NK-92 treated with Interleukin-12 subunit alpha and Interleukin-12 subunit beta, amount 100 ng/mL, for 24 hours (cell line): ENCODE results near the gene LRP10.
"Not testable (repeated sequence)": the region's sequence is repeated elsewhere in the genome, so short reads cannot be mapped to it uniquely, and the experiment has no call there.

Source experiments
- DNase-seq: peaks from one replicate; lab custom pipeline; 2025; lab: John Stamatoyannopoulos, UW

The LRP10 gene, protein sequence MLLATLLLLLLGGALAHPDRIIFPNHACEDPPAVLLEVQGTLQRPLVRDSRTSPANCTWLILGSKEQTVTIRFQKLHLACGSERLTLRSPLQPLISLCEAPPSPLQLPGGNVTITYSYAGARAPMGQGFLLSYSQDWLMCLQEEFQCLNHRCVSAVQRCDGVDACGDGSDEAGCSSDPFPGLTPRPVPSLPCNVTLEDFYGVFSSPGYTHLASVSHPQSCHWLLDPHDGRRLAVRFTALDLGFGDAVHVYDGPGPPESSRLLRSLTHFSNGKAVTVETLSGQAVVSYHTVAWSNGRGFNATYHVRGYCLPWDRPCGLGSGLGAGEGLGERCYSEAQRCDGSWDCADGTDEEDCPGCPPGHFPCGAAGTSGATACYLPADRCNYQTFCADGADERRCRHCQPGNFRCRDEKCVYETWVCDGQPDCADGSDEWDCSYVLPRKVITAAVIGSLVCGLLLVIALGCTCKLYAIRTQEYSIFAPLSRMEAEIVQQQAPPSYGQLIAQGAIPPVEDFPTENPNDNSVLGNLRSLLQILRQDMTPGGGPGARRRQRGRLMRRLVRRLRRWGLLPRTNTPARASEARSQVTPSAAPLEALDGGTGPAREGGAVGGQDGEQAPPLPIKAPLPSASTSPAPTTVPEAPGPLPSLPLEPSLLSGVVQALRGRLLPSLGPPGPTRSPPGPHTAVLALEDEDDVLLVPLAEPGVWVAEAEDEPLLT

GRCh38 chr14:22871224-22872032, at the start of gene LRP10:
LRP10 (plus strand) TSS chr14:22871740; CDS start chr14:22872304, 564 bp downstream.
- DNase-seq, result peak; percentile 87

DNA sequence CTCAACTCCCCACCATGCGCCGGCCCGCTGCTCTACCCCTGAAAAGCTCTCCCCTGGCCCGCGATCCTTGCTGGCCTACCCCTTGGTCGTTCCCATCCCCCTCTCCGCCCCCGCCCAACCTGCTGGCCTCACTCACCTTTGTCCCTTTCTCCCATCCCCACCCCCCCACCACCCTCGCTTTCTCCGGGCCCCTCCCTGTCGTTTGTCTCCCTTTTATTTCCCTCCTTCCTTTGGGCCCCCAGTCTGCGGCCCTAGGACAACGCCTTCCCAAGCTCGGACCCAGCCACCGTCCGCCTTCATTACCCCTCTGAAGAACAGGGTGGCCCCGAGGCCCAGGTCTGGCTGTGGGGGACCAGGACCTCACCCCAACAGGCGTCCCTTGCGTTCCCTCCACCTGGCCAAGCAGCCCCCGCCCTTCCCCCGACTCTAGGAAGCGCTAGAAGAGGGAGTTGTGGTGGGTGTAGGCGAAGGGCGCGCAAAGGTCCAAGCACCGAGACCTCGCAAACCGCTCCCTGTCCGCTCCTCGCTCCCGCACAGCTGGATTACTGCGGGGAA, 49.4 kb upstream of the LRP10 start:
- DNase-seq, result no peak

- peak; percentile 51 for DNase-seq
These were observed 48.9 kb upstream of the LRP10 start for GRCh38 chr14:22822571-22823098.

DNA sequence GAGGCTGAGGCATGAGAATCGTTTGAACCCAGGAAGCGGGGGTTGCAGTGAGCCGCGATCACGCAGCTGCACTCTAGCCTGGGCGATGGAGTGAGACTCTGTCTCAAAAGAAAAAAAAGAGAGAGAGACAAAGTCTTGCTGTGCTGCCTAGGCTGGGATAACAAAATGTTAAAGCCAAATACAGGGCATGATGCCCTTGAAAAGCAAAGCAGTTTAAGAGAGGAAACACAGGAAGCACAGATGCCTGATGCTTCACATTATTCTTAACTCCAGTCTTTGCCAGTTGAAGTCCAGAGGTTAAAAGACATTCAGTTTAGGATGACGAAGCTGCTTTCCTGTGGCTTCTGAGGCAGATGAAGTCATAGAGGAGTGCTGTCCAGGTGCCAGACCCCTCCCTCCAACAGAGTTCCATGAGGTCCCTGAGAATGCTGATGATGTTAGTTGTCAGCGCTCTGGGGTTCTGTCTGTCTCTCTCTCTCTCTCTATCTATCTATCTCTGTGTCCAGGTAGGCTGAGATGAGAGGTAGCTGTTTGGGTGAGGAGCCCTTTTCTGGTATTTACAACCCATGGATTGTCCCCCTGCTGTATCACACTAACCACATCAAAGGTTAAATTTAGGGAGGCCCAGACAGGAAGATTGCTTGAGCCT, 46.7 kb upstream of the LRP10 start:
- DNase-seq, result no peak

- DNase-seq, result not testable (repeated sequence)
These were observed 42.4 kb upstream of the LRP10 start for GRCh38 chr14:22829076-22829660.

- peak; percentile 82 for DNase-seq
These were observed 41.7 kb upstream of the LRP10 start, which contains the start of gene MRPL52 for GRCh38 chr14:22829661-22830442. MRPL52 (plus strand) TSS chr14:22829887; CDS start chr14:22829913, 26 bp downstream.

- no peak for DNase-seq
These were observed 41.0 kb upstream of the LRP10 start for GRCh38 chr14:22830443-22831010.

DNA sequence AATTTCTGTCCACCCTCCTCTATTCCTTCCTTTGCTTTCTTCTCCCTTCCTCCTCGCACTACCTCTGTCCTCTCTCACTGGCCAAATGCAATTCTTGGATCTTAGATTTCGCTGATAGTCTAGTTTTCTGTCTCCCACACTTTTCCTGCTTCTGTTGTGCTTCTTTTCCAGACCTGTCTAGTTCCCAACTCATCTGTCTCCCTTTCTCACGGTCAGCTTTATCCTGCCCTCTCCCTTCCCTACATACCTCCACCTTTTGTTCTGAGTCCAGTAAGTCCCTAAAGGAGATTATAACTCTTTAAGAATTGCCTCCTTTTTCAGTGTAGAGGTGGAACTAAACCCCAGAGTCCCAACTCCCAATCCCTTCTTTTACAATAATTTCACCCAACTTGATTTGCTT, 36.0 kb upstream of the LRP10 start:
- DNase-seq, result no peak

DNA sequence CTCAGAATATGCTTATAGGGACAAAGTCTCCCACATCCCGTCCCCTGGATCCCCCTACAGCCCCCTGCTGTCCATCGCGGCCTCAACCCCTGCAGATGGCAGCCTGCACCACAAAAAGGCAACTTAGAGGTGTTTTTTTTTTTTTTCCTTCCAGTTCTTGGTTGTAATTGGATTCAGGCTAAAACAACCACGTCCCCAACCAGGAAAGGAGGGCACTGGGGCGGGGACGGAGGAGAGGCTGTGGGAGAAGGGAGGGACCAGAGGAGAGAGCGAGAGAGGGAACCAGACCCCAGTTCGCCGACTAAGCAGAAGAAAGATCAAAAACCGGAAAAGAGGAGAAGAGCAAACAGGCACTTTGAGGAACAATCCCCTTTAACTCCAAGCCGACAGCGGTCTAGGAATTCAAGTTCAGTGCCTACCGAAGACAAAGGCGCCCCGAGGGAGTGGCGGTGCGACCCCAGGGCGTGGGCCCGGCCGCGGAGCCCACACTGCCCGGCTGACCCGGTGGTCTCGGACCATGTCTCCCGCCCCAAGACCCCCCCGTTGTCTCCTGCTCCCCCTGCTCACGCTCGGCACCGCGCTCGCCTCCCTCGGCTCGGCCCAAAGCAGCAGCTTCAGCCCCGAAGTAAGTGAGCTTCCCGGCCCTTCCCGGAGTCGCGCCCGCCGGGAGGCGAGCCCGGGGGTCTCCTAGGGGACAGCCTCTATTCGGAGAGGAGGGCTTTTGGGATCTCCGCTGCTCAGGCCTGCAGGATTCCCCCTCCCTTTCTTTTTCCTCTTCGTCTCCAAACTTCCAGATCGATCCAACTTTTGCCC, 35.0 kb upstream of the LRP10 start, which contains the start of gene MMP14:
TSS of gene MMP14 (plus strand) at position 285 of the 813 bp plus-strand sequence. CDS start at position 518, 233 bp downstream.
- no peak for DNase-seq

DNA sequence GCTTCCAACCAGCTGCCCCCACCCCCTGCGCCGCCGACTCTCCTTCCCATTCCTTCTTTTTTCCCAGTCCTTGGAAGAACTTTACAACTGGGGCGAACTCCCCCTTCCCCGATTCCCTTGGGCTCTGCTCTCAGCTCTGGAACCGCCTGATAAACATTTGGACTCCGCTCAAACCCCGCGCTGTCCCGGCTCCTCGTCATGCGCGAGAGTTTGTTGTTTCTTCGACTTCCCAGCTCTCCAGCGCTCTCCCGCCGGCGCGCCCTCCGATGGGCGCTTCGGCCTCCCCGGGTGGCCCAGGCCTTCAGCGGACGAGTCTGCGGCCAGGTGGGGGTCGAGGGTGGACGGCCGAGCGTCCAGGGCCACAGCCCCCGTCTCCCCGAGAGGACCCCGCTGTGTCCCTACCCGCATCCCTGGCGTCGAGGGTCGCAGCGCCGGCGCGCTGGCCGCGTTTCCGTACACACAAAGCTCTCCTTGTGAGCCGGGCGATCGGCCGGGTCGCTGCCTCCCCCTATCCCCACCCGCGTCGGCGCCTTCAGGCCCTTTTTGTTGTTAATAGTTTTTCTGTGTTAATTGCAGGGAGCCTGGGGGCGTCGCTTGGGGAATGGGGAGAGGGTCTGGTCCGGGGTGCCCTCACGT, 34.3 kb upstream of the LRP10 start:
- no peak for DNase-seq

- DNase-seq, result no peak
These were observed 33.6 kb upstream of the LRP10 start for GRCh38 chr14:22837750-22838538.

DNA sequence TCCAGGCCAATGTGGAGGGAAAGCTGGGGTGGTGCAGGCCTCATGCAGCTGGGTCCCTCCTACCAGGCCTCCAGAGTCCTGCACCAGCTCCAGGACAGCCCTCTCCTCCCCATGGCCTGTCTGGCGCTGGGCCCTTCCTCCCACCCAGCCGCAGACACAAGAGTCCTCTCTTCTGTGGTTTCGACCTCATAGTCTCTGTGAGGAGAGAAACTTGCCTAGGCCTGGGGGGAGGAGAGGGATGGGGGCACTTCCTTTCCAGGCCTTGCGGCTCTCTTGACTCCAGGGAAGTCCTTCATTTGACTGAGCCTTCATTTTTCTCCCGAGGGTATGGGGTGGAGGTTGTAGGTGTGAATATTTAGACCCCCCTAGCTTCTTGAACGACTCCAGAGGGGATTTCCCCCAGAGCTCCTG, 32.9 kb upstream of the LRP10 start:
- no peak for DNase-seq

- DNase-seq, result no peak
These were observed 32.3 kb upstream of the LRP10 start for GRCh38 chr14:22839159-22839779.

DNA sequence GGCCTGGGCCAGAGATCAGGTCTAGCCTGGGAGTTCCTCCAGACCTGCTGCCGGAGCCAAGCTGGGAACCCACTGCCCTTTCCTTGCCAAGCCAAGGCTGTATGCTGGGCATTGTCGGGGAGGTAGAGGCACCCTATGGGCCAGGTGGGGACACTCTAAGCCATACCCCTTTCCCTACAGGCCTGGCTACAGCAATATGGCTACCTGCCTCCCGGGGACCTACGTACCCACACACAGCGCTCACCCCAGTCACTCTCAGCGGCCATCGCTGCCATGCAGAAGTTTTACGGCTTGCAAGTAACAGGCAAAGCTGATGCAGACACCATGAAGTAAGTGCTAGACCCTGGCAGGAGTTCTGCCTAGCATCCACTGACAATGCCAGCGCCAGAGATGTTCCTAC, 30.2 kb upstream of the LRP10 start:
- DNase-seq, result no peak

DNA sequence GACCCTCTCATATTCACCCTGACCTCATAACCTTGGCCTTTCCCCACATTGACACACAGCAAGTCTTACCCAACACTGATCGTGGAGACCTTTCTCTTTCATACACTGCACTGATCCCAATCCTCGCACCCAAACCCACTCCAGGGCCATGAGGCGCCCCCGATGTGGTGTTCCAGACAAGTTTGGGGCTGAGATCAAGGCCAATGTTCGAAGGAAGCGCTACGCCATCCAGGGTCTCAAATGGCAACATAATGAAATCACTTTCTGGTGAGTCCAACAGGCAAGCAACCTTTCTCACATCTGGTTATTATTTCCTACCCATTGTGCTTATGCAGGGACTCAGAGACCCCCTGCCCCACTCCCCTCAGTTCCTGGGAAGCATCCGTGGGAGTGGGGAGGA, 29.8 kb upstream of the LRP10 start:
- DNase-seq, result no peak

DNA sequence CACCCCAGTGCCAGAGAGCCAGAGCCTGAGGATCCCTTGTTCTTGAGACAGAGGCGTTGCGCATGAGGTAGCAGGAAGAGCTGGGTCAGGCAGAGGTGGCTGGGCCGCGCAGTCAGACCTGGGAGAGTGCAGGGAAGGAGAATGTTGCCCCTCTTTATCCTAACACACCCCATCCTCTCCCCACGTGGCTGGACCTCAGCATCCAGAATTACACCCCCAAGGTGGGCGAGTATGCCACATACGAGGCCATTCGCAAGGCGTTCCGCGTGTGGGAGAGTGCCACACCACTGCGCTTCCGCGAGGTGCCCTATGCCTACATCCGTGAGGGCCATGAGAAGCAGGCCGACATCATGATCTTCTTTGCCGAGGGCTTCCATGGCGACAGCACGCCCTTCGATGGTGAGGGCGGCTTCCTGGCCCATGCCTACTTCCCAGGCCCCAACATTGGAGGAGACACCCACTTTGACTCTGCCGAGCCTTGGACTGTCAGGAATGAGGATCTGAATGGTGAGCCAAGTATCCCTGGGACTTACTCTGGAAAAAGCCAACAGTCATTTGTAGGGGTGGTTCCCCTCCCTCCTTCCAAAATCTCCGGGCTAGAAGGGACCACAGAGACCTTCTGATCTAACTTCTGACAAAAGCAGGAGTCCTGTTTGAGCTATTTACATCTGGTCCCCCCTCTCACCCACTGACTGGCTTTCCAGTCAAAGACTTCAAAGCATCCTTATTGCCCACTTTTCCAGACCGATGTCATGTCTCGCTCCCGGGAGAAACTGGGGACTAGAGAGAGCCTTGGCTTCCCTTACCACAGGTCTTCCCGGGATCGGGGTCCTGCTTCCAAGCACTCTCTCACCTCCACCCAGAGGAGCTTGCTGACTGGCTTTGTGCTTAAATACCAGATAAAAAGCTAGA, 29.1 kb upstream of the LRP10 start:
- DNase-seq, result no peak
